ENCODE measurements around the gene SNW1.

SNW1 gene

DNA sequence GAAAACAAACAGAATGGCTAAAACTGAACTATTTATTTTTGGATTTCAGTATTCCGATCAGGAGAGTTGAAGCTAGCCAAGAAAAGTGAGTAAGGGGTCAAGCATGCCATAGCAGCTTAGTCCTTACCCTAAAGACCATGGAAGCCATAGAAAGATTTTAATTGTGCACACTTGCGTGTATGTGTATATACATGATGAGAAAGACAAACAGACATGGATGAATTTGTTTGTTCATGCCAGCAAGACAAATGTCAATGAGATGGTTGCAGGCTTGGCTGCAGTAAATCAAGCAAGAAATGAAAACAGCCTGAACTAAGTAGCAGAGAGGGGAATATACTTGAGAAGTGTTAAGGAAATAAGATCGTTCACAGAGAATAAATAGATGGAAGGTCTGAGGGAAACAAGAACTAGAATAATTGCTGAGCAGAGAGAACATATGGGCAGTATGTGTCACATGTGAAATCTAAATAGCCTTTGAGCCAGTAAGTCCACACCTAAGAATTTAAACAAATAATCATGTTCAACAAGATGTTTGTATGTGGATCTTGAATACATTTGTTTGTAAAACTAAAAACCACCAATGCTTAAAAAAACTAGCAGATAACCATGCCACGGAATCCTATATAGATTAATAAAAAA is 14.8 kb downstream of the SNW1 start:
- no peak for DNase-seq

DNA sequence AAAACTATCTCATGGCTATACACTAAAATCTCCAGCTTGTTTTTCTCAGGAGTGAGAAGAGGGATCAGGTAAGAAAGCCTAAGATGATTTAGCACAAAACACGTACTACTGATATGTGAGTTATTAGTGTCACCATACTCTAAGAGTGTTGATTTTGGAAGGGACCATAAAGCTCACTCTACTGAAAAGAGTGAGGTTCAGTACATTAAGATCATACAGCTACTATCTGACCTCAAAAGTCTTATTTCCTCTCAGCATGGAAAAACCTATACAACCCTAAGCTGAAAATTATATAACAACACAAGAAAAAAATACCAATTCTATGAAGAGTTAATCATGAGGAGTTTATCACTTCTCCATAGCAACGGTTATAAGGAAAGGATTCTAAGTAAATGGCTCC is 19.5 kb downstream of the SNW1 start:
- no peak for DNase-seq

DNA sequence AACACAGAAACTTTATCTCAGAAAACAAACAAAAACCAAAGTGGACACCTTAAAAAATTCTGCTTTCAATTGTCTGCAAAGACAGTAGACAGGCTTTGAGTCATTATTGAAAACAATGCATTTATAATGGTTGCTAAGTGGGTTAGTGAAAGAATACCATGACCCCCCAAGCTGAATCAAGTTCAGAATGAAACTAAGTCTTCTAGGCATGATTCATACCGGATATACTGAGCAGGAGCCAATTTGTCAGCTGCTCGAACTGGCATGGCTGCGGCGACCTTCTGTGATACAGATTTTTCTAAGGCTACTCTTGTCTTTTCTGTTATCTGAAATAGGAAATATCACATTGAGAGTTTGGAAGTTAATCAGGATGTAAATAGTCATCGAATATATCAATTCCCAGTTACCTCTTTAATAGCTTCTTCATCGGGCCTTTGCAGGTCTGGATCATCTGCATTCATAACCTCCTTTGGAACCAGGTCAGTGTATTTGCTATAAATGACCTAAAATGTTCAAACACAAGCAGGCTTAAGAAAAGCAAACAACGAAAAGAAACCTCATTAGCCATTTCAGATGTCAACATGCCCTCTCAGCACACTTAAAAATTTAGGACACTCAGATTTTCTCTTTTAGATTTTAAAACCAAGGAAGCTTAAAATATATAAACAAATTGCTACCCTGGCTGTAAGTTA is 22.3 kb downstream of the SNW1 start:
- no peak for DNase-seq

DNA sequence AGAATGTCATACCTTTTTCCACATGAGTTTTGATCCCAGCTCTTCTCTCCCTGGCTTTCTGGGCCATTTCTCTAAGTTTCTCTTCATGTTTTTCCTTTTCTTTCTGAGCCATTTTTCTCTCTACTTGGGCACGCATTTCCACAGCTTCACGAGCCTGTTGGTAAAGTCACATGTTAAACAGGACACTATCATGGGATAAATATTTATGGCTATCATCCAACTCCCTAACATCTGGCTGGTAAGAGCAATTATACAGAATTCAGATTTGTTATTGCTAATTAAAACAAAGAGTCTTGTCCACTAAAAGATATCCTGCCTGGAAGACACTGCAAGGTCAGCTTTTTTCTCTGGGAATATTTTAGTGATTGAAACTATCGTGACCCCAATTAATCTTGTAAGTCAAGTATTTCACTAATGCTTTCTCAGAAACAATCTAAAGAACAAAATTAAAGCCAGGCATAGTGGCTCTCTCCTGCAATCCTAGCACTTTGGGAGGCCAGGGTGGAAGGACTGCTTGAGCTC is 29.9 kb downstream of the SNW1 start:
- no peak for DNase-seq

DNA sequence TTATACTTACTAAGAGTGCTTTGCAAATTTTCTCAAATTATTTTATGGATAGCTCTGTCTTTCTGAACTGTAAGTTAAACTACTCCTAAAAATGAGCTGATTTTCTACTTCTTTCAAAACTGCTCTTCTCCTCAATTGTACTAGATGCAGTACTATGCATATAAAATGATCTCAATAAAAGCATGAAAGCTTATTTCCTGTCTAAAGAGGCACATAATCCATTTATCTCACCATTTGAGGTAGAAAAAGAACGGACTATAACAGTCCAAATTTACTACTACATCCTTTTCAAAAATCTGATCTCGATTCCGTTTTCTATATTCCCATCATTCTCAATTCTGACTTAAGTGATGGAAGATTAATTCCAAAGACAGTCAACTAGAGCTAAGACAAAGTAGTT is 38.7 kb downstream of the SNW1 start:
- DNase-seq, result no peak

DNA sequence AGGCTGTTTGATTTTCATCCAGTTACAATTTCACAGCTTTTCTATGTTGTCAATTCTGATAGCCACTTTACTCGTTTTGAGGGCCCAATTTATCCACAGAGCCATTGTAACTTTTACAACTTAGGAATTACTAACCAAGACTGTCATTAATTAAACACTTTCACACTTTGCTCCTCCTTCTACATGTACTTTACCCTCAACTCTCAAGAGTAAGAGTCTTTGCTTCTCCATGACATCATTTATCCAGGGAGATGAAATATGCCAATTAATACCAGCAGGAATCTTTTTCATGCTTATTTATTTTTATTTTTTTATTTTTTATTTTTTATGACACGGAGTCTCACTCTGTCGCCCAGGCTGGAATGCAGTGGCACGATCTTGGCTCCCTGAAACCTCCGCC is 39.5 kb downstream of the SNW1 start:
- no peak for DNase-seq

DNA sequence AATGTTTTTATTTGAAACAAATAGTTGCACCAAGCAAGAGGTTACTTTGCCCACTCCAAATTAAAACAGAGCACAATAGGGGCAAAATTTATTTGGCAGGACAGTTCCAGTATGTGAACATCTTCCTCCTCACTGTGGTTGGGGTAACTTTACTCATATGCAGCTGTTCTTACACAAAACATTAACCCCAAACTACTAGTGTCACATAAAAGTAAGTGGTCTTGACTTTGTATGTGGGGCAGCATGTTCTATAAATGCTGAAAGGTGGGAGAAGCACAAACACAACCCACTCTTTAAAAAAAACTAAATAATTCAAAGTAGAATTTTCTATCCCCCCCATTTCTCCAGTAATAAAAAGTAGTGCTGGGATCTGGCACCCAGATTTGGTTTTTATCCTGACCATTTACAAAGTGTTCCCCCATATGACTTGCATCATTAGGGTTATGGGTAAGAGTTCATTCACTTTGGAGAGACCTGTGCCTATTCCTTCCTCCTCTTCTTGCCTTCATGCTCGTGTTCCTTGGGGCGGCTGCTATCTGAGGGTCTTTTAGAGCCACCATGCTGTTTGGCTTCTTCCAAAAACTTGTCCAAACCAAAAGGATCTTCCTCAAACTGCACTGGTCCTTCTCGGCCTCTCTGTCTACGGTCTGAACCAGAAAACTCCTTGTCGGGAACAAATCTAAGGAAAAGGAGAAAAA is 43.2 kb downstream of the SNW1 start:
- no peak for DNase-seq

DNA sequence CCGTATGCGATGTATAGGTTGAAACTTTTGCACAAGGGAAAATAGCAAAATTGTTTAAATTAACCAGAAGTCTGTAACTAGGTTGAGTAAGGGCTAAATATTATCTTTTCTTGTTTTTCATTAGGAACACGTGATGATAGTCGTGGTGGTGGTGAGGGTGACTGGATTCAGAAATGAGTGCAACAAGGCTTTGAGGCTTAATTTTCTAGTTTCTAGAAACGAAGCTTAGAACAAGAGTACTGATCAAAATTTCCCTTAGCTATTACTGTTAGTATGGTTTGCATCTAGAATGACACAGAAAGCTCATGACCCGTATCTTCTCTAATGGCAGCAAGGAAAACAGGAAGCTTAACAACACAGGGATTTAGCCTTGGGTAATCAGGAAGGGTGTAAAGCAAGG is 46.0 kb downstream of the SNW1 start:
- DNase-seq, result no peak

DNA sequence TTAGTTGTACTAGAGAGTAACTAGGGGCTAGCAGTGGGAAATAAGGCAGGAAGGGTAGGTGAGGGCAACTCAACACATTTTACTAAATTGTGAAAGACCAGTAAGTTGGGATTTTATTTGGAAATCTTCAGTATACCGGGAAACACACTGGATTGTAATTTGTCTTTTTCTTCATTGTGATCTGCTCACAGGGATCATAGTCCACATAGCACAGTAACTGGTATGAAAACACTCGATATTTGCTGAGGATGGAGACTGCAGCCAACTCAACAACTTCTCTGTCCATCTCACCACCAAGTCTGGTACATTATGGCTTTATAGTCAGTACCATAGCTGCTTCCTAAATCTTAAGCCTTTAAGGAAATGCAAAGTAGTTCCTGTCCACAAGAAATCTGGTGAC is 50.6 kb downstream of the SNW1 start:
- no peak for DNase-seq

DNA sequence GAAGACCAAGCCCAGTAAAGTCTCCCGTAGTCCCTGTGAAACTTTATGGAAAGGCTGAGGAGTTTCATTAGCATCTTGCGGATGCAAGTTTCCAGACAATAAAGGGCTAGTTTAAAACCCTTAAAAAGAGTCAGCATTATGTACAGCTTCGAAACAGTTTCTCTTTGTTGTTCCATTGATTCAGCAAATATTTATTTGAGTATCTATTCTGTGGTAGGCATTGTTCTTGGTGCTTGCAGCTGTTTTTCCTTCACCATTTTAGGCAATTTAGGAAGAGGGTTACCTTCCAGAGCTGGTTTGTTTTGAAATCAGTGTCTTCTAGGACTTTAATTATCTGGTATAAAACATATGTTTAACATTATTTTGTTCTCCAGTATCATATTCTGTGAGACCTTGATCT is 51.5 kb downstream of the SNW1 start:
- DNase-seq, result no peak

DNA sequence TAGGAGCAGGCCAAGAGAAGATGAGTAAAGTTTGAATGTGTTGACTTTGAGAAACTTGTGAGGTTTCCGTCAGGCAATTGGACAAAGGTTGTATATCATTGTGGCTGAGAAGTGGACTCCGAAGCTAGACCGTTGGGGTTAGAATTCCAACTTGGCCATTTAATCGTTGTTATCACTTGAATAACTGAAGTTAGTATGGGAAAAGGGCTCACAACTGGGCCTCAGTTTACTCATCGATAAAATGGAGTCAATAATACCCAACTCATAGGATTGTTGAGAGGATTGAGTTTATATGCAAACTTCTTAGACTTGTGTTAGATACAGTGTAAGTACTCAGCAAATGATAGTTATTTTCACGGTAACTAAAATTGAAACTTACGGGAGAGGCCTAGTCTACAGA is 52.2 kb downstream of the SNW1 start:
- DNase-seq, result no peak

DNA sequence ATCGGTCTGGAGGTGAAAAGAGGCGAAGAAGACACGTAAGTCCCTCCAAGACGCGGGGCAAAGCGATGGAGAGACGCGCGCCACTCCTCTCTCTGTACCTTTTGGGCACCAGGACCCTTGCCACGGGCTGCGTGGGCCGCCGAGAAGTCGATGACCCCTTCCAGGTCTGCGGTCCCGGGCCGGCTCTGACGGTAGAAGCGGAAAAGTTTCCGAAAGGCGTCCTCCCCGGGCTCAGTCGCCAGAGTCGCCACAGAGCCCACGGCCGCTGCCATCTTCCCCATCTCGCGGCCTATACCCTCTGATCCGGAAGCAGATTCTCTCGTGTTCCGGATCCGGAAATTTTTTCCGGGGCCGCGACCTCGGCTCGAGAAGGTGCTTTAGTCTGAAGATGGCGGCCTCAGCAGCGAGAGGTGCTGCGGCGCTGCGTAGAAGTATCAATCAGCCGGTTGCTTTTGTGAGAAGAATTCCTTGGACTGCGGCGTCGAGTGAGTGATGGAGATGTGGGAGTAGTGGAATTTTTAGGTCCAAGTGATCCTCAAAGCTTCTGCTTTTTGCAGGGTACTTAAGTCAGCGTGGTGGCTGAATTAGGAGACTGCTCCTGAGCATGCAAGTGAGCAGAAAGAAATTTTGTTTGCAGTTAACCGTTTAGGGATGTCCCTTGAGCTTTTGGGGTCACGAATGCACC is 53.1 kb downstream of the SNW1 start, which contains the start of the genes ALKBH1 and SLIRP:
Gene ALKBH1, minus strand, starts transcription at position 300 of the 685 bp plus-strand sequence. Its CDS starts 19 bp downstream, at position 281.
Gene SLIRP, plus strand, starts transcription at position 380 of the 685 bp plus-strand sequence. Its CDS starts 9 bp downstream, at position 389.
- DNase-seq, result peak; percentile 91

DNA sequence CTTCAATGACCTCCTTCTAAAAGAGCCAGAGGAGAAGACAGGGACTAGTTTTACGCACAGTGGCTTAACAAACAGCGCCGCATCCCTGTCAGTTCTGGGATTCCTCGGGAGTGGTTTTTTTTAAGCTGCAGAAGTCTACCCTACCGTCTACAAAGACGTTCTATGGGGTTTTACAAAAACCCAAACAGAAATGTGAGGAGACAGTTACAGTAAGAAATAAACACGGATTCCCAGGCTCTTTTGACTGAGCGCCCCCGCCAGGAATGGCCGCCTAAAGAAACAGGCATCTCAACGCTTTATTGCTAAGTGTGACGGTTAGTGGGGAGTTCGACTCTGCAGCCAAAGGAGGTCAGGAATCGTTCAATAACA is 53.6 kb downstream of the SNW1 start:
- no peak for DNase-seq

DNA sequence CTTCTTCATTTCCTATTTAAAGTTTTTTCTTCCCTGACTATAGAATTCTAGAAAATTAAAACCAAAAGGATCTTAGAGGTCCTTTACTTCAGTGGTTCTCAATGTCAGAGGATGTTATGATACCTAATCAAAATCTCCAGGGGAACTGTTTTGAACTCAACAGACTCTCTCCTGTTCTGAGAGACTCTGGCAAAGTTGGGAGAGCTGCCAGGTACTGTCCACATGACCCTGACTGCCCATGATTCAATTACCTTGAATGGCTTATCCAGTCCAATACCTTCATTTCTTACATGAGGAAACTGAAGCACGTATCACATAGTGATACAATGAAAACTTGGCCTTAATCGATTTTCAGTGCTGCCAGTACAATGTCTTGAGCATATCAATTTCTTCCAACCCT is 69.7 kb downstream of the SNW1 start:
- DNase-seq, result no peak

DNA sequence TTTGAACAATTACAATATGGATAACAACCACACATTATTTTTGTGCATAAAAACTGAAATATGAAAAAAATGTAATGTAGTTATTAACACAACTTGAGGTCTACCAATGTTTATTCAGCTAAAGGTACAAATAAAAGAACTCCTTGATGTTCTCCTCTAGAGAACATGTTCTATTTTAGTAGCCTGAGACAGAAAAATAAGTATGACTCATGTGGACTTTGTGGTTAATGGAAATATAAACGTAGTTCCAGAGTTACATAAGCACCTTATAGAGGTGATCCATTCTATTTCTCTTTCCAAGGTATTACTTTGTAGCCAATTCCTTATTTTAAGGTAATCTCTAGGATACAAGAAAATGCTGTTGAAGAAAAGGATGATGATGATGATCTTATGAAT is 78.8 kb downstream of the SNW1 start:
- DNase-seq, result no peak

DNA sequence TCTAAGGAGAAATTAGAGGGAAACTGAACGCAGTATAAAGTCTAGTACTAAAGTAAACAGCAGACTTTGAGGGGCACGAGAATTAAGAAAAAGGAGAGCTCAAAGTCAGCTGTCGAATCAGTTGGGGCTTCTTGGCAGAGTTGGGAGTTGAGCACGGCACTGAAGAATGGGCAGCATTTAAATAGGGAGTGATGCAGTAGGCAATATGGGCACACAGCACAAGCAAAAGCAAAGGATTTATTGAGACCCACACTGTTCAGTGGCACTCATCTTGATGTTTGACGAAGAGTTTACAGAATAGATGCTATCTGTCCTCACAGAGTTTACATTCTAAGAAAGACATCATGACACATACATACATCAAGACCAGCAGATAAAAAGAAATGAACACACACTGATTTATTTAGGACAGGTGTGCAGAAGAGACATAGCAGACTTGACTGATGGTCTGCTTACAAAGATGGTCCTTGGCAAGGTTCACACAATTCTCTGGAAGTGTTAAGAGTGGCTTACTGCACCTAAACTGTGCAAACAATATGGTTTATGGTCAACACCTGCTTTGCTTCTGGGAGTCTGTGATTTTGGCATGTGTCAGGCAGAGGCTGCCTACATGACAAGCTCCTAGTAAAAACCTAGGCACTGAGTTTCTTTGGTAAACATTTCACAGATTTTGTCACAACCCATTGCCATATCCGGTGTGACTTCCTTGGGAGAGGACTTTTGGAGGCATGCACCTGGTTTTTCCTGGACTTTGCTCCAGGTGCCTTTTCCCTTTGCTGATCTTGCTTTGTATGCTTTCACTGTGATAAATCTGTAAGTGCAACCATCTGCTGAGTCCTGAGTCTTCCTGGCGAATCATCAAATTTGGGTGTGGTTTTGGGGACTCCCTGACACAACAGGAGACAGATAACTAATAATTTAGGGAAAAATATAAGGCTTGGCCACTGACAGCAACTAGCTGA is 79.5 kb downstream of the SNW1 start:
- DNase-seq, result no peak

DNA sequence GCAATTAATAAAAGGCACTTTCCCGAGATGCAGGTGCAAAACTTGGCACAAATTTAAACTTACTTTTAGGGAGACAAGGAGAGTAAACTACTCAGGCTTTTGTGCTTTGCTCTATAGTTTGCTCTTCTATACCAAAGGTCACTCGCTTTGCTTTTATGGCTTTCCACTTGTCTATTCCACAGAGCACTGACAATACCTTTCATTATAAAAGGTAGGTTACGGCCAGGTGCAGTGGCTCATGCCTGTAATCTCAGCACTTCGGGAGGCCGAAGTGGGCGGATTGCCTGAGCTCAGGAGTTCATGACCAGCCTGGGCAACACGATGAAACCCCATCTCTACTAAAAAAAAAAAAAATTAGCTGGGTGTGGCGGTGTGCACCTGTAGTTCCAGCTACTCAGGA is 86.0 kb downstream of the SNW1 start:
- DNase-seq, result no peak

DNA sequence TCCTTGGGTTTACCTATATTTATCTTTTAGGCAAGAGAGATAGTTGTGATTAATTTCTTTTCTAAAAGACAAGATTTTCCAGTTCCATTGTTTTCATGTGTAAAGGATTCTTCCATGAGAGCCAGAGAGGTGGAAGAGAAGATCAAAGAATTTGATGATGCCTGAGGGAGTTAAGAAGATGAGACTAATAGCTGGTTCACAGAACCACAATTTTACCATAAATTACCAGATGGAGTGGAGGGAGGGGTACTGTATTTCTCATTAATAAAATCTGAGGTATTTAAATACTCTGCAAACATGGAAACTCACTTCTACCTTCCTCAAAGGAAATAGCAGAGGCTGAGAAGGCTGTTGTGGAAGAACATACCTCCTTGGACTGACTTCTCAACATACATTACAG is 87.8 kb downstream of the SNW1 start:
- DNase-seq, result no peak

Measured in activated CD8-positive, alpha-beta memory T cell treated with anti-CD3 and anti-CD28 coated beads, Interleukin-2, amount 50 U/mL, for 48 hours (primary cell).